GM12892 (cell line): ENCODE results near the gene ATXN2.

Source experiments
- POLR2A ChIP-seq: IDR thresholded peaks from 2 replicates; pipeline ENCODE4 v1.6.1; 2011; ENCODE audit warnings: low read depth, low read length, control low read depth
- POLR2AphosphoS5 ChIP-seq: IDR thresholded peaks from 2 replicates; pipeline ENCODE4 v1.6.1; 2011; ENCODE audit warnings: low read depth, low read length, control low read depth
- TAF1 ChIP-seq: IDR thresholded peaks from 2 replicates; pipeline ENCODE4 v1.6.1; 2011; ENCODE audit warnings: low read depth, mild to moderate bottlenecking, control low read depth, low read length, borderline replicate concordance

GRCh38 chr12:111455448-111456320 is 143.4 kb downstream of the ATXN2 start:
- TF ChIP-seq POLR2A: no peak
- TF ChIP-seq POLR2AphosphoS5: no peak
- no peak for TF ChIP-seq TAF1
